Small intestine (tissue), 7 donors: Measurements from ENCODE around the gene PITRM1. TPM values are rescaled to one million over a fixed set of nuclear protein-coding genes. Genes with fewer than 3 reads are reported as not detected.

Source experiments
- DNase-seq, 2 donors: peaks; one replicate each; pipeline versions ENCODE4 v3.0.0 to v3.0.0-alpha.2; 2013
- FAIRE-seq: peaks from 2 replicates; lab custom pipeline; 2012; peaks lifted over from hg19 to GRCh38; lab: Jason Lieb, UNC
- H3K27ac ChIP-seq, 3 donors: one replicate each; pipeline ENCODE4 v1.5.1; 2013; ENCODE audit warnings: low read length in 2 of 3, mild to moderate bottlenecking in 2 of 3, control low read depth in 1 of 3, inconsistent platforms in 1 of 3, low read depth in 1 of 3, moderate library complexity in 1 of 3
- H3K27me3 ChIP-seq, 3 donors: one replicate each; pipeline ENCODE4 v1.6.1; 2013; ENCODE audit warnings: low read length in 3 of 3, inconsistent platforms in 1 of 3; ENCODE audit not compliant: control insufficient read depth in 3 of 3, insufficient read depth in 3 of 3
- H3K36me3 ChIP-seq, 3 donors: one replicate each; pipeline ENCODE4 v1.6.1; 2013; ENCODE audit warnings: low read length in 3 of 3, inconsistent platforms in 1 of 3, low read depth in 1 of 3, mild to moderate bottlenecking in 1 of 3, moderate library complexity in 1 of 3; ENCODE audit not compliant: control insufficient read depth in 3 of 3, insufficient read depth in 2 of 3
- H3K4me1 ChIP-seq, 3 donors: one replicate each; pipeline ENCODE4 v1.6.1; 2013; ENCODE audit warnings: low read length in 2 of 3, inconsistent platforms in 1 of 3, low read depth in 1 of 3, mild to moderate bottlenecking in 1 of 3, moderate library complexity in 1 of 3; ENCODE audit not compliant: control insufficient read depth in 3 of 3, insufficient read depth in 2 of 3
- H3K4me3 ChIP-seq, 3 donors: one replicate each; pipeline ENCODE4 v1.5.1; 2013; ENCODE audit warnings: low read length in 3 of 3, control low read depth in 1 of 3, inconsistent platforms in 1 of 3, low read depth in 1 of 3, mild to moderate bottlenecking in 1 of 3, moderate library complexity in 1 of 3
- H3K9me3 ChIP-seq, 2 donors: one replicate each; pipeline ENCODE4 v1.6.1; 2013; ENCODE audit warnings: low read depth in 1 of 2, low read length in 1 of 2; ENCODE audit not compliant: control insufficient read depth in 2 of 2, insufficient read depth in 1 of 2
- WGBS, 3 donors: extraction: QIAGEN DNeasy Blood & Tissue Kit; methylation state at CpG; one replicate each; pipeline ENCODE4 v1.1.7; 2013; 5-methylcytosine and 5-hydroxymethylcytosine counted together
- polyA plus RNA-seq, 4 donors: library from polyadenylated mRNA; stranded (reverse) in 3 of 4; unstranded in 1 of 4; fragments of 200-250 nt in 3 of 4; fragments of 120-200 nt in 1 of 4; gene quantifications; one replicate each; pipeline versions ENCODE4 v1.2.1 to v1.2.3, GENCODE V29; 2013
- donor health status: healthy with polysubstance abuse.
- donor health status: control.
- donor health status: control.
- donor health status: Bipolar disorder and iron deficiency.
- donor health status: healthy.

PITRM1 gene
- polyA plus RNA-seq, 4 donors, result 33.1 to 51.5 (median 46.0) TPM

DNA sequence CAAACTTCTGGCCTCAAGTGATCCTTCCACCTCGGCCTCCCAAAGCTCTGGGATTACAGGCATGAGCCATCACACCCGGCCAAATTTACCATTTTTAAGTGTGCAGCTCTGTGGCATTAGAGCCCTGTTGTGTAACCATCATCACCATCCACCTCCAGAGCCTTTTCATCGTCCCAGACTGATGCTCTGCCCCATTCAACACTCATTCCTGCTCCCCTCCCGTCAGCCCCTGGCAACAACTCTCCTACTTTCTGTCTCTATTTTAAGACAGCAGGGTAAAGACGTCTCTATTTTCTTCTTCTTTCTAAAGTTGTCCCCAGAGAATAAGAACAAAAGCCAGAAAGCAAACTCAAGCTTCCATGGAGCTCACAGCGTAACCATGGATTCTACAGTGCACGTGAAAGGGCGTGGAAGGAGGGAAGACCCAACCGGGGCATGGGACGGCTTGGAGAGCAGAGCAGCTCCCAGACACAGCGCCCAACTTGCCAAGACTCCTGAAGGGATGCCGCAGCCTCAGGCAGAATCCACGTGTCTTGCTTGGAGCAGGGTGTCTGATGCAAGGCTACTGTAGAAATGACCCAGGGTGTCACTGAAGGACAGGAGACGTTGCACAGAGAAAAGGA lies 42.7 kb upstream of the PITRM1 start:
- 82 to 85% (median 84%) methylated on average over 14 of the region's 14 CpGs for WGBS, 3 donors
- Histone ChIP-seq H3K27ac (no peak overlapping the region), H3K4me3 (no peak overlapping the region), H3K27me3 (no peaks in the 10 kb centered on the region), H3K9me3 (no peaks in the 10 kb centered on the region), H3K36me3 (no peaks in the 10 kb centered on the region), H3K4me1 (no peaks in the 10 kb centered on the region)
- no peak for DNase-seq
- FAIRE-seq, result no peak

DNA sequence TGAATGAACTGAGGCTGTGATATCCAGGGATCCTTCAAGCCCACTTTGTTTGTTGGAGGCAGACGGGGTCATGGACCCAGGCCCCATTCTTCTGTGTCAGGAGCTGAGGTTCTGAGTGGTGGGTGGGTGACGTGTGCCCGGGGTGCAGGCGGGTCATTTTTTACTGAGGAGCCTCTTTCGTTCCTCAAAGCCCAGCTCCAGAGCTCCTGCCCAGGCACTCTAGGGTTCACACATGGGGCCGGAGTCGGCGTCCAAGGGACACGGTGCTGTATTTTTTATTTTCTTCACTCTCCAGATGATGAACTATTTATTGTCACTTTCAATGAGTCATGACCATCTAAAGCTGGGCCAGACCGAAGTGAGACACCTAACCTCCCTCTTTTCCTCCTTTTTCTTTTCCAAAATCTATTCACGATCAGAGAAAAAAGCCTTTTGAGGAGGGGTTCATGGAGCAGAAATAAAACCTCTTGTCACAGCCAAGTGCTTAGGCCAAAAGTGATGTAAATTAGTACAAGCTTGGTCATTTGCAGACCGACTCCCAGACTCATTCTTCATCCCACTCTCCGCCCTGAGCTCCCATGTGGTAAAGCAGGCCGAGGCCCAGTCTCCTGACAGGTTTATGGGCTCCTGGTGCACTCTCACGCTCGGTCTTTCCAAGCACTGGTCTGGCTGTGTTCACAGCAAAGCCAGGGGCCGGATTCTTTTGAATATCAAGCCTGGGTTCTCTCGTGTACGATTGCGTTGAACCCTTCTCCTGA lies 41.4 kb upstream of the PITRM1 start:
- DNase-seq, result no peak
- WGBS, 3 donors, result 88 to 92% (median 90%) methylated on average over 20 of the region's 20 CpGs
- Histone ChIP-seq H3K9me3 (no peaks in the 10 kb centered on the region), H3K27me3 (no peaks in the 10 kb centered on the region), H3K36me3 (no peaks in the 10 kb centered on the region), H3K4me1 (no peaks in the 10 kb centered on the region), H3K27ac (no peak overlapping the region), H3K4me3 (no peak overlapping the region)
- FAIRE-seq, result no peak

DNA sequence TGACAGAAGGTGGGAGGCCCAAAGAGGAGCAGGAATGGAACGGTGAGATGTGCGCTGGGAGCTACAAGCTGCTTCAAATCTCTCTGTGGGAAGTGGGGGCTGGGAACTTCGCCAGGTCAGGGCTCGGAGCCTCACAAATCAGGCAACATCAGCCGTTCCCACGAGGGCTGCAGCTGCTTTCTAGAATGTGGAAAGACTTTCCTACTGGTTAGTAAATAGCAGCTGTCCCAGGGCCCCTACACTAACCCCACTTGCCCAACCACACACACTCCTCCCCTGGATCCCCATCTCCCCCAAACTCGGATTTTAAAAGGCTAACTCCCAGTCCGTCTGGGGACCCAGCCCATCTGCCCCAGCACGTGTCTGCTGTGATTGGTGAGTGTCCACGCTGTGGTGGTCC lies 40.6 kb upstream of the PITRM1 start:
- no peak for DNase-seq
- Histone ChIP-seq H3K27ac (no peak overlapping the region), H3K4me1 (no peaks in the 10 kb centered on the region)

DNA sequence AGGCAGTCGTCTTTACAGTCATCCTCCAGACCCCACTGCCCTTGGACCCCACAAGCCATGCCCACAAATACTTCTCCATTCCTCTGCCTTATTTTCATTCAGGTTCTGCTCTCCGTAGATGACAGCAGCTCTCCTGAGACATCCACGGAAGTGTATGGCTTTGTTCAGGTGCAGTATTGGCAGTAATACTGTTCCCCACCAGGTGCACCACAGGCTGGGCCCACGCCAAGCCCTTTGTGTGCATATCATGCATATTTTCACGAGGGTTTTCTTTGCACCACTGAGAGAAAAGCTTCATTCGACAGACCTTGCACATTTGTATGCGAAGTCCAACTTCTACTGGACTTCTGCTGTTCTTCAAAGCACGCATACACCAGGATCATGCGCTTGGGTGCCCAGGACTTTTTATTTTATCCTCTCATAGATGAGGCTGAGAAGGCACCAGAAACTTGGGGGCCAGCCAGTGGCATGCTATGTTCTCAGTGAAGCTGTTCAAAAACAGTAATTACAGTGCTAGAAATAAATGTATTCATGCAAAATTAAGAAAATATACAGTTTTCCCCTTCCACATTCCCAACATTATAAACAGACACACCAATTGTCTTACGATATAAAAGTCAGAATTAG lies 37.8 kb upstream of the PITRM1 start:
- FAIRE-seq (no peak), DNase-seq (no peak)
- Histone ChIP-seq H3K27me3 (peaks cover 0 to 2% (median 0%) of the 10 kb centered on the region in 3 donors), H3K36me3 (no peaks in the 10 kb centered on the region), H3K27ac (no peak overlapping the region), H3K4me1 (no peaks in the 10 kb centered on the region), H3K4me3 (no peak overlapping the region), H3K9me3 (no peaks in the 10 kb centered on the region)
- WGBS, 3 donors, result 52 to 67% (median 54%) methylated on average over 10 of the region's 10 CpGs

More for the DNA sequence above, 40.6 kb upstream of the PITRM1 start:
- 58 to 67% (median 60%) methylated on average over 10 of the region's 10 CpGs for WGBS, 3 donors
- Histone ChIP-seq H3K4me3 (no peak overlapping the region), H3K36me3 (no peaks in the 10 kb centered on the region), H3K27me3 (no peaks in the 10 kb centered on the region), H3K9me3 (no peaks in the 10 kb centered on the region)
- no peak for FAIRE-seq

DNA sequence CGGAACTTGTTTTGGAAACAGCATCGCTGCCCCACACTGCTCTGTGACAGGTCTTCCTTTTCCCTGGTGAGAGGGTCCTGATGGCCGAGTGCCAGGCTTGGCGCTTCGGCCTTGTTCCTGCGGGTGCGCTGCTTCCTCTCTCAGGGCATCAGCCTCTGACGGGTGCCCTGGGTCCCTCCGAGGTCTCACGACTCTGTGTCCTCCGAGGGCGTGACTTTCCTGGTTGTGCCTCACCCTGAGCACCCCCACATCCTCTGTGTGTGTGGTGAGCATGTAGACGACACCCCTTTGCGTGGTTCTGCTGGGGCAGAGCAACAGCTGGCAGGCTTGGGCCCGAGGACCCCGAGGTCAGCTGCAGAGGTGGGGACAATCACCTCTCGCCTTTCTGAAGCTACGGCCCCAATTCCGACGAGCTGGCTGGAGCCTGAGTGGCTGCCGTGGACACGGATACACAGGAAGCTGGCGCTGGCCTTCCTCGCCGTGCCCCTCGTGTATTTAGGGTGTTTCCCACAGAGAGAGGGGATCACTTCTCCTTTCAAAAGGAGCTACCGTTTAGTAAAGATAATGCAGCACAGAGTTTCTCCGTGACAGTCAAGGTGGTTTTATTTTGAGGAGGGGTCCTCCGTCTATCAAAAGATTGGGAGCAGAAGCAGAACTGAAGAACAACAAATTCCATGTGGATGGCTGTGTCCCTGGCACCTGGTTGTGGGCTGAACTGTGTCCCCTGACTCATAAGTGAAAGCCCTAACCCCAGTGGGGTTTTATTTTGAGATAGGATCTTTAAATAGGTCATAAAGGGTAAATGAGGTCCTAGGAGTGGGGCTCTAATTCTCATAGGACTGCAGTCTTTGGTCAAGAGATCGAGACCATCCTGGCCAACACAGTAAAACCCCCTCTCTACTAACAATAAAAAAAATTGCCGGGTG lies 36.2 kb upstream of the PITRM1 start:
- 75 to 79% (median 78%) methylated on average over 31 of the region's 31 CpGs for WGBS, 3 donors
- Histone ChIP-seq H3K27ac (no peak overlapping the region), H3K9me3 (no peaks in the 10 kb centered on the region), H3K27me3 (peaks cover 0 to 2% (median 0%) of the 10 kb centered on the region in 3 donors), H3K36me3 (no peaks in the 10 kb centered on the region), H3K4me1 (no peaks in the 10 kb centered on the region), H3K4me3 (no peak overlapping the region)
- no peak for FAIRE-seq
- DNase-seq, result no peak

DNA sequence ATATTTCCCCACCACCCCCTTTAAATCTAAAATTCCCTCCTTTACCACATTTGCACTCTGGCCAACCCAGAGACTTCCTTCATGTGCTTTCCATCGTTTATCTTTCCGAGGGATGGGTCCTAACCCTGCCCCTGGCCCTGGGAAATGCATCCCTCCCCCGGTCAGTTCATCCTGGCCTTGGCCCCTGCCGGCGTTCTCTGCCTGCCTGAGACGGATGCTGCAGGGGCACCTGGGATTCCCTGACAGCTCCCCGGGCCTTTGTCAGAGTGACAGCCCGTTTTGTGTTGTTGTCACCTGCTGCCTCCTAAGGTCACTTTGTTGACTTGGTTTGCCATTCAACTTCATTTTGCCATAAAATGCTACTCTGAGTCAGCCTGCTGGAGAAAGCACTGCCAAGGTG lies 34.8 kb upstream of the PITRM1 start:
- no peak for FAIRE-seq
- Histone ChIP-seq H3K27me3 (peaks cover 0 to 2% (median 0%) of the 10 kb centered on the region in 3 donors), H3K9me3 (no peaks in the 10 kb centered on the region), H3K4me3 (no peak overlapping the region), H3K27ac (no peak overlapping the region), H3K4me1 (no peaks in the 10 kb centered on the region), H3K36me3 (no peaks in the 10 kb centered on the region)
- no peak for DNase-seq
- WGBS, 3 donors, result 62 to 75% (median 67%) methylated on average over 8 of the region's 8 CpGs

DNA sequence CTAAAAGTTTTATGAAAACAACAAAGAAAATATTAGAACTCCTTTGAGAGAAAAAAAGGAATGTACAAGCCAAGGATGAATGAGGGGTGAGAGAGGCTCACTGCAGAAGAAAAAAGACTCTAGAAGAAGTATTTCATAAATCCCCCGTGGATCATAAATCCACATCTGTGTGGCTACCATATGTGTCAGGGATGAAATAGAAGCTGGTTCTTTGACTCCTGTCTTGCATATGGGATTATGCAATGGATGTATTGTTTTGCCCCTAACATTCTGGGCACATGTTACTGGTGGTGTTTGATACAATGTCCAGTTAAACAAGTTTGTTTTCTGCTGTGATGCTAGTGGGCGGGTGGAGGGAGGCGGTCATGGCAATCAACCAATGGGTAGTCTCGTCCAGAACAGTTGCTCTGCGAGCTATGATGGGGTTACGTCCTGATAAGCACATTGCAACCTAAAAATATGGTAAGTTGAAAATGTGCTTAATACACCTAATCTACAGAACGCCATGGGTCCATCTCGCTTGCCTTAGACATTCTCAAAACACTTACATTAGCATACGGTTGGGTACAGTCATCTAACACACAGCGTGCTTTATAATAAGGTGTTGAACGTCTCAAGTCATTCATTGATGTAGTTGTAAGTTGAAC lies 34.1 kb upstream of the PITRM1 start:
- Histone ChIP-seq H3K4me3 (no peak overlapping the region), H3K27ac (no peak overlapping the region), H3K36me3 (no peaks in the 10 kb centered on the region), H3K9me3 (no peaks in the 10 kb centered on the region), H3K27me3 (peaks cover 0 to 2% (median 0%) of the 10 kb centered on the region in 3 donors), H3K4me1 (no peaks in the 10 kb centered on the region)
- FAIRE-seq (no peak), DNase-seq (no peak)
- 79 to 83% (median 81%) methylated on average over 11 of the region's 11 CpGs for WGBS, 3 donors
